Tibial nerve (tissue), 4 donors: ENCODE results near the gene DNMT3A. TPM values are rescaled to one million over a fixed set of nuclear protein-coding genes. Genes with fewer than 3 reads are reported as not detected.

Experiments
- DNase-seq, 2 donors: peaks; one replicate each; pipeline ENCODE4 v3.0.0-alpha.2; 2019; ENCODE audit warnings: low spot score in 2 of 2
- H3K27ac ChIP-seq, 4 donors: fragments of 200-600 bp; sonication (generic) in 3 of 4; one replicate each; pipeline ENCODE4 v1.5.1; 2017 to 2019; ENCODE audit warnings: mild to moderate bottlenecking in 1 of 4
- H3K27me3 ChIP-seq, 2 donors: fragments of 200-600 bp; sonication (generic) in 1 of 2; one replicate each; pipeline versions ENCODE4 v1.5.1 to v1.6.0; 2017 to 2019
- H3K36me3 ChIP-seq, 3 donors: fragments of 200-600 bp; sonication (generic); one replicate each; pipeline ENCODE4 v1.5.1; 2018 to 2019
- H3K4me1 ChIP-seq, 4 donors: fragments of 200-600 bp; sonication (generic) in 3 of 4; one replicate each; pipeline ENCODE4 v1.5.1; 2017 to 2019
- H3K4me3 ChIP-seq, 4 donors: fragments of 200-600 bp; sonication (generic) in 3 of 4; one replicate each; pipeline ENCODE4 v1.5.1; 2017 to 2019; ENCODE audit warnings: mild to moderate bottlenecking in 1 of 4, moderate library complexity in 1 of 4
- H3K9me3 ChIP-seq, 4 donors: fragments of 200-600 bp; sonication (generic) in 3 of 4; one replicate each; pipeline ENCODE4 v1.5.1; 2017 to 2019
- EP300 ChIP-seq, 2 donors: sonication (generic); formaldehyde crosslinking; IDR thresholded peaks; one replicate each; pipeline ENCODE4 v1.6.1; 2017; ENCODE audit warnings: antibody characterized with exemption in 2 of 2, mild to moderate bottlenecking in 1 of 2
- POLR2A ChIP-seq, 2 donors: fragments of 450-650 bp; IDR thresholded peaks; one replicate each; pipeline ENCODE4 v1.6.1; 2017; ENCODE audit warnings: antibody characterized with exemption in 2 of 2, mild to moderate bottlenecking in 2 of 2, moderate library complexity in 2 of 2
- WGBS, 2 donors: methylation state at CpG; one replicate each; pipeline ENCODE4 v1.1.5; 2018; 5-methylcytosine and 5-hydroxymethylcytosine counted together
- total RNA-seq, 4 donors: library from RNA; depleted of rRNA; stranded (reverse); fragments of >200 nt; gene quantifications; one replicate each; pipeline ENCODE4 v1.1.0, GENCODE V29; 2016
- TF ChIP-seq, protein P1 (sequence below), 5 experiments: fragments of 200-600 bp in 3 of 5; fragments of 450-650 bp in 2 of 5; sonication (generic) in 3 of 5; IDR thresholded peaks; one replicate each; pipeline ENCODE4 v1.5.1; 2016 to 2019; ENCODE audit warnings: antibody characterized with exemption in 5 of 5, mild to moderate bottlenecking in 3 of 5, moderate library complexity in 2 of 5

Gene DNMT3A
- total RNA-seq, 4 donors from 2014 or later, result 17.4 to 28.4 (median 25.0) TPM

DNA sequence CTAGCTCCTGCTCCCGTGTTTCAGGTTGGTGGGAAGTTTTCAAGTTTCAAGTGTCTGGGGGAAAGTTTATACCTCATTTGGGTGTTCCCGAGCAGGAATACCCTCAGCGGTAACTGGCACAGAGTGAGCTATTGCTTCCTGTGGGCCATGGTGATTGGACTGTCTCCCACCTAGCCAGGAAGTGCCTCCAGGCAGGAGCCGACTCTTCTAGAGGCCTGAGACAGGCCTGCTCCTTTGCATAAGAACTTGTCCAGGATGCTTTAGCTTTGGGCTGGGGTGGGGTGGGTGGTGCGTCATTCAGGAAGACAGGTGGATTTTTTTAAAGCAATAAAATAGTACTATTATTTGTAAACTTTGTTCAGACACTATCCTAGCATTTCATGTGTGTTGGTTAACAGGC, 23.5 kb upstream of the DNMT3A start:
- H3K4me1 ChIP-seq, result peaks cover 0 to 12% (median 5%) of the 10 kb centered on the region in 4 donors
- no peak for DNase-seq
- no peaks in the 10 kb centered on the region for H3K9me3 ChIP-seq
- TF ChIP-seq EP300 (IDR thresholded peaks at IDR 0.05) (no peak), POLR2A (IDR thresholded peaks at IDR 0.05) (no peak)
- WGBS, 2 donors, result 43 to 45% methylated on average over 5 of the region's 5 CpGs
- H3K27ac ChIP-seq, result no peak overlapping the region
- H3K27me3 ChIP-seq, result no peaks in the 10 kb centered on the region
- no peak overlapping the region for H3K4me3 ChIP-seq
- H3K36me3 ChIP-seq, result no peaks in the 10 kb centered on the region

DNA sequence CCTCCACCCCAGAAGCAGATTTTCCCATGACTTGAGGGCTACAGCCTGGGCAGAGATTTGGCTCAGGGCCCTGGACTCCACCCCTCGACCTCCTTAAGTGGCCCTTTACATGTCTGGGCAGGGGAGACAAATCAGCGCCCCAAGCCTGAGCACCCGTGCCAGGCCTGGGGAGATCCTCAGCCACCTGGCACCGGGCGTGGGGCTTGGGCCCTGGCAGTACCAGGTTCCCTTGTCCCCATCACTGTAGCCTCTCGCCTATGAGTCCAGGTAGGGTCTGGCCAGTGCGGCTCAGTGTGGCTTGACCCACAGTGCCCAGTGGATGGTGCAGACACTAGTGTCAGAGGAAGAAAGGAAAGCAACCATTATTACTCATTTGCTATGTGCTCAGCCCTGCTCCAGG, 22.0 kb upstream of the DNMT3A start:
- DNase-seq, result no peak
- no peak for TF ChIP-seq EP300 (IDR thresholded peaks at IDR 0.05)
- no peak for TF ChIP-seq POLR2A (IDR thresholded peaks at IDR 0.05)
- TF ChIP-seq, protein P1, sequence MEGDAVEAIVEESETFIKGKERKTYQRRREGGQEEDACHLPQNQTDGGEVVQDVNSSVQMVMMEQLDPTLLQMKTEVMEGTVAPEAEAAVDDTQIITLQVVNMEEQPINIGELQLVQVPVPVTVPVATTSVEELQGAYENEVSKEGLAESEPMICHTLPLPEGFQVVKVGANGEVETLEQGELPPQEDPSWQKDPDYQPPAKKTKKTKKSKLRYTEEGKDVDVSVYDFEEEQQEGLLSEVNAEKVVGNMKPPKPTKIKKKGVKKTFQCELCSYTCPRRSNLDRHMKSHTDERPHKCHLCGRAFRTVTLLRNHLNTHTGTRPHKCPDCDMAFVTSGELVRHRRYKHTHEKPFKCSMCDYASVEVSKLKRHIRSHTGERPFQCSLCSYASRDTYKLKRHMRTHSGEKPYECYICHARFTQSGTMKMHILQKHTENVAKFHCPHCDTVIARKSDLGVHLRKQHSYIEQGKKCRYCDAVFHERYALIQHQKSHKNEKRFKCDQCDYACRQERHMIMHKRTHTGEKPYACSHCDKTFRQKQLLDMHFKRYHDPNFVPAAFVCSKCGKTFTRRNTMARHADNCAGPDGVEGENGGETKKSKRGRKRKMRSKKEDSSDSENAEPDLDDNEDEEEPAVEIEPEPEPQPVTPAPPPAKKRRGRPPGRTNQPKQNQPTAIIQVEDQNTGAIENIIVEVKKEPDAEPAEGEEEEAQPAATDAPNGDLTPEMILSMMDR (IDR thresholded peaks at IDR 0.05), result no peak
- H3K4me1 ChIP-seq, result peaks cover 0 to 12% (median 5%) of the 10 kb centered on the region in 4 donors
- no peaks in the 10 kb centered on the region for H3K9me3 ChIP-seq
- WGBS, 2 donors, result 90 to 96% methylated on average over 3 to 5 of the region's 7 CpGs
- no peak overlapping the region for H3K27ac ChIP-seq
- no peaks in the 10 kb centered on the region for H3K36me3 ChIP-seq
- no peaks in the 10 kb centered on the region for H3K27me3 ChIP-seq
- H3K4me3 ChIP-seq, result no peak overlapping the region

DNA sequence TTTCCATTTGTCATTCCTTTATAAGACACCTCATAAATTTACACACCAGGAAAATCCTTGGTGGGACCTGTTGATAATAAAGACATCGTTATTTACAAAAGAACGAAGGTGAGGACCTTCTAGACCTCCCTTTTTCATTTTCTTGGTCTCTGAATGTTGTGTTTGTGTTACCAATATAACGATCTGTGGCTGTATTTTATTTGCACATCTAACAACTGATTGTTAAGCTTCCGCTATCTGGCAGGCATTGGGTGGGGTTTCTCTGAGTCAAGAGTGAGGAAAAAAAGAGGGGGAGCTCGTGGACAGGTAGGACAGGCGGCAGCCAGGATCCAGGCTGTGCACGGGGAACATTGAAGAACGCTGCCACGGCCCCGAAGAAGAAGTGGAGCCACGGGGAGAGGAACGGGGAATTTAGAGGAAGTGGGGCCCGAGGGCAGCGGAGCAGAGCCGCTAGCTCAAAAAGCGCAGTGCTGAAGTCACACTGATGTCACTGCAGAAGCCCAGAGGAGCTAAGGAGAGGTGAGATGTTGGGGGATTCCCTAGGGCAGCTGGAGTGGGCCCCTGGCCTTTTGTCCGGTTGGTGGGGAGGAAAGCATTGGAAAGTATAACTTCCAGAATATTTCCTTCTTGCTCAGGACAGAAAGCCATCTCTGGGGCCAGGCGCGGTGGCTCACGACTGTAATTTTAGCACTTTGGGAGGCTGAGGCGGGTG, 20.9 kb upstream of the DNMT3A start:
- TF ChIP-seq POLR2A (IDR thresholded peaks at IDR 0.05) (no peak), EP300 (IDR thresholded peaks at IDR 0.05) (no peak)
- TF ChIP-seq, protein P1 (IDR thresholded peaks at IDR 0.05), result no peak
- 55 to 57% methylated on average over 21 of the region's 21 CpGs for WGBS, 2 donors
- peak in 1 of 2 donors; percentile 31 for DNase-seq
- Histone ChIP-seq H3K9me3 (no peaks in the 10 kb centered on the region), H3K4me1 (peaks cover 0 to 12% (median 5%) of the 10 kb centered on the region in 4 donors), H3K36me3 (no peaks in the 10 kb centered on the region), H3K27me3 (no peaks in the 10 kb centered on the region), H3K27ac (peak overlapping the region in 3 of 4 donors; percentile 15 to 58 (median 53)), H3K4me3 (peak overlapping the region; percentile 21 to 43 (median 31))

DNA sequence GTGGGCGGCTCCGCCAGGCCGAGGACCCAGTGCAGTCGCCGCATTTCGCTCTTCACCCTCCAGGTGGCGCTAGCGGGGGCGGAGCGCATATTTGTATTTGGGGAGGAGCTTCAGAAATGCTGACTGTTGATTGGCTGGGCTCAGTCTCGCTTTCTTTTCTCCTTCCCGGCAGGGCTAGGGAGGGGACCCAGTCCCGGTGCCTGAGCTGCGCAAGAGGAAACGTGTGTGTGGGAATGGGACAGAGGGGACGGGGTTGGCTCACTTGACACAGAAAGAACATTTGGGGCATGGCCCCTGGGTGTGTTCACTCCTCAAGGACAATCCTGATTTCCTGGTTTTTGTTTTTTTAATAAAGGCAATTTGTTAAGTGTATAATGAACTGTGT, 20.3 kb upstream of the DNMT3A start:
- Histone ChIP-seq H3K27me3 (no peaks in the 10 kb centered on the region), H3K9me3 (no peaks in the 10 kb centered on the region), H3K4me1 (peaks cover 0 to 12% (median 5%) of the 10 kb centered on the region in 4 donors), H3K27ac (peak overlapping the region in 3 of 4 donors; percentile 15 to 58 (median 53)), H3K4me3 (peak overlapping the region; percentile 21 to 43 (median 31)), H3K36me3 (no peaks in the 10 kb centered on the region)
- WGBS, 2 donors, result 0 to 1% methylated on average over 16 of the region's 16 CpGs
- TF ChIP-seq EP300 (IDR thresholded peaks at IDR 0.05), result peak; percentile 56 to 83
- TF ChIP-seq POLR2A (IDR thresholded peaks at IDR 0.05), result peak in 1 of 2 donors; percentile 82
- TF ChIP-seq, protein P1 (IDR thresholded peaks at IDR 0.05), result peak; percentile 91 to 99 (median 96)
- peak; percentile 84 to 97 for DNase-seq

DNA sequence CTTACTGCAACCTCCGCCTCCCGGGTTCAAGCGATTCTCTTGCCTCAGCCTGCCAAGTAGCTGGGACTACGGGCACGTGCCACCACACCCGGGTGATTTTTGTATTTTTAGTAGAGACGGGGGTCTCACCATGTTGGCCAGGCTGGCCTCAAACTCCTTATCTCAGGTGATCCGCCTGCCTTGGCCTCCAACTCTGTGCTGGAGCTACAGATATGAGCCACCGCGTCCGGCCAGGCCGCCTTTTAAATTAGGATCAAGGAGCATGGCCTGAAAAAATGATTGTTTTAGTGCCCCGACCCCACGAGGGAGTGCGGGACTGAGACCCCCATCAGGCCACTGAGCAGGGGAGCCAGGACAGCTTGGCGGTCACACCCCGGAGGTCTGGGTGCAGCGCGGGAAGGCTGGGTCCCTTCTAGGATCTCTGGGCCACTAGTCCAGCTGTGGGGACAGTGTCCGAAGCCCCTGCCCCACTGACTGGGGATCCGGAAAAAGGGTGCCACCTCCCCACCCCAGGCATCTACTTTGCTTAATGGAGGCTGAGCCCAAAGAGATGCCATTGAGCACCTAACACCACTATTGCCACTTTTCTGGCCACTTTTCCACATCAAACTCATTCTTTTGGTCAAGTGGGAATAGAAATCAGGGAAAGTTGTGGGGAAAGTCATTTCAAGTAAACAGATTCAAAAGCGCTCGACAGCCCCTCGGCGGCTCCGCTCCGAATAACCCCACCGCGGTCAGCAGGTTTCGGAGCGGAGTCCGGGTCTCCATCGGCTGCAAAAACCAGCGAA, 19.7 kb upstream of the DNMT3A start:
- Histone ChIP-seq H3K27ac (peak overlapping the region in 1 of 4 donors; percentile 53), H3K9me3 (no peaks in the 10 kb centered on the region), H3K4me3 (peak overlapping the region; percentile 13 to 43 (median 29)), H3K36me3 (no peaks in the 10 kb centered on the region), H3K4me1 (peaks cover 0 to 12% (median 5%) of the 10 kb centered on the region in 4 donors), H3K27me3 (no peaks in the 10 kb centered on the region)
- 52 to 56% methylated on average over 33 to 34 of the region's 34 CpGs for WGBS, 2 donors
- TF ChIP-seq POLR2A (IDR thresholded peaks at IDR 0.05) (no peak), EP300 (IDR thresholded peaks at IDR 0.05) (no peak)
- TF ChIP-seq, protein P1 (IDR thresholded peaks at IDR 0.05), result no peak
- DNase-seq, result no peak
